Measurements from ENCODE around the gene NUP85.

DNA sequence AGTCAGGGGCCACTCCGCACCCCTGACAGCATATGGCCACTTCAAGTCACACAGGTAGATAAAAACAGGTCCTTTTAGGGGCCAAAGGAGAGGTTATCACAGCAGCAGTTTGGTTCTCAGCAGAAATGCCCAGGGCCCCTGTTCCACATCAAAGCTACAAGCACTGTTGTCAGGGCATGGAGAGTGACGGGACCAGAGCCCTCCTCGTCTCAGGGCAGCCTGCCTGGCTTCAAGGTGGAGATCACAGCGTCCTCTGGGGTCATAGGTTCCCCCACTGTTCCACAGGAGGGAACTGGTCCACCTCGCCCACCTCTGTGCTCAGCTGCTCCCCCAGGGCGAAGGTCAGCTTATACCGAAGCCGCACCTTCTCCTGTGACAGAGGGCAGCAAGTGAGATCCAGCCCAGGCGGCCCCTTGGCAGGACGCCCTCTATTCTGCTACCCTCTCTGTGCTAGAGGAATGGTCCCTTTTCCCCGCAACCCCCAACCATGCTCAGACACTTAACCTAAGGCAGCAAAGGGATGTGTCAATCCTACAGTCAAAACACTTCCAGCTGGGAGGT is 32.6 kb downstream of the NUP85 start:
- TF ChIP-seq, protein P1, sequence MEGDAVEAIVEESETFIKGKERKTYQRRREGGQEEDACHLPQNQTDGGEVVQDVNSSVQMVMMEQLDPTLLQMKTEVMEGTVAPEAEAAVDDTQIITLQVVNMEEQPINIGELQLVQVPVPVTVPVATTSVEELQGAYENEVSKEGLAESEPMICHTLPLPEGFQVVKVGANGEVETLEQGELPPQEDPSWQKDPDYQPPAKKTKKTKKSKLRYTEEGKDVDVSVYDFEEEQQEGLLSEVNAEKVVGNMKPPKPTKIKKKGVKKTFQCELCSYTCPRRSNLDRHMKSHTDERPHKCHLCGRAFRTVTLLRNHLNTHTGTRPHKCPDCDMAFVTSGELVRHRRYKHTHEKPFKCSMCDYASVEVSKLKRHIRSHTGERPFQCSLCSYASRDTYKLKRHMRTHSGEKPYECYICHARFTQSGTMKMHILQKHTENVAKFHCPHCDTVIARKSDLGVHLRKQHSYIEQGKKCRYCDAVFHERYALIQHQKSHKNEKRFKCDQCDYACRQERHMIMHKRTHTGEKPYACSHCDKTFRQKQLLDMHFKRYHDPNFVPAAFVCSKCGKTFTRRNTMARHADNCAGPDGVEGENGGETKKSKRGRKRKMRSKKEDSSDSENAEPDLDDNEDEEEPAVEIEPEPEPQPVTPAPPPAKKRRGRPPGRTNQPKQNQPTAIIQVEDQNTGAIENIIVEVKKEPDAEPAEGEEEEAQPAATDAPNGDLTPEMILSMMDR (IDR thresholded peaks at IDR 0.05), result no peak
- TF ChIP-seq TCF7L2 (IDR thresholded peaks at IDR 0.05; ENCODE audit: low read depth, low read length), result no peak
- TF ChIP-seq, protein P2, sequence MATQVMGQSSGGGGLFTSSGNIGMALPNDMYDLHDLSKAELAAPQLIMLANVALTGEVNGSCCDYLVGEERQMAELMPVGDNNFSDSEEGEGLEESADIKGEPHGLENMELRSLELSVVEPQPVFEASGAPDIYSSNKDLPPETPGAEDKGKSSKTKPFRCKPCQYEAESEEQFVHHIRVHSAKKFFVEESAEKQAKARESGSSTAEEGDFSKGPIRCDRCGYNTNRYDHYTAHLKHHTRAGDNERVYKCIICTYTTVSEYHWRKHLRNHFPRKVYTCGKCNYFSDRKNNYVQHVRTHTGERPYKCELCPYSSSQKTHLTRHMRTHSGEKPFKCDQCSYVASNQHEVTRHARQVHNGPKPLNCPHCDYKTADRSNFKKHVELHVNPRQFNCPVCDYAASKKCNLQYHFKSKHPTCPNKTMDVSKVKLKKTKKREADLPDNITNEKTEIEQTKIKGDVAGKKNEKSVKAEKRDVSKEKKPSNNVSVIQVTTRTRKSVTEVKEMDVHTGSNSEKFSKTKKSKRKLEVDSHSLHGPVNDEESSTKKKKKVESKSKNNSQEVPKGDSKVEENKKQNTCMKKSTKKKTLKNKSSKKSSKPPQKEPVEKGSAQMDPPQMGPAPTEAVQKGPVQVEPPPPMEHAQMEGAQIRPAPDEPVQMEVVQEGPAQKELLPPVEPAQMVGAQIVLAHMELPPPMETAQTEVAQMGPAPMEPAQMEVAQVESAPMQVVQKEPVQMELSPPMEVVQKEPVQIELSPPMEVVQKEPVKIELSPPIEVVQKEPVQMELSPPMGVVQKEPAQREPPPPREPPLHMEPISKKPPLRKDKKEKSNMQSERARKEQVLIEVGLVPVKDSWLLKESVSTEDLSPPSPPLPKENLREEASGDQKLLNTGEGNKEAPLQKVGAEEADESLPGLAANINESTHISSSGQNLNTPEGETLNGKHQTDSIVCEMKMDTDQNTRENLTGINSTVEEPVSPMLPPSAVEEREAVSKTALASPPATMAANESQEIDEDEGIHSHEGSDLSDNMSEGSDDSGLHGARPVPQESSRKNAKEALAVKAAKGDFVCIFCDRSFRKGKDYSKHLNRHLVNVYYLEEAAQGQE (IDR thresholded peaks at IDR 0.05; ENCODE audit: insufficient read depth in 1 of 2, low read depth in 2 of 2, low read length in 1 of 2), result no peak
- no peak for TF ChIP-seq POLR2AphosphoS5 (IDR thresholded peaks at IDR 0.05; ENCODE audit: low read depth, low read length)
